ENCODE measurements around the gene LAMP2.

LAMP2 gene

GRCh38 chrX:120457766-120458180 lies 11.3 kb downstream of the LAMP2 start (continued):
- TF ChIP-seq ZNF660 (tag by site-specific recombination; IDR thresholded peaks at IDR 0.05) = peak; percentile 57; the same call in 1 of the 2 replicates
- TF ChIP-seq ZNF530 (tag by site-specific recombination; IDR thresholded peaks at IDR 0.05; ENCODE audit: low read depth) = peak; percentile 99
- TF ChIP-seq OSR2 (tag by site-specific recombination; IDR thresholded peaks at IDR 0.05) = peak; percentile 76
- no peak for TF ChIP-seq ZNF169 (tag by site-specific recombination; IDR thresholded peaks at IDR 0.05)
- 0 out of 2 replicates have a peak, but pooled peaks have one; percentile 25 for TF ChIP-seq FEZF1 (tag by site-specific recombination; IDR thresholded peaks at IDR 0.05)
- no peak for TF ChIP-seq ZNF639 (tag by site-specific recombination; IDR thresholded peaks at IDR 0.05)
- no peak for TF ChIP-seq MZF1 (tag by site-specific recombination; IDR thresholded peaks at IDR 0.05; ENCODE audit: borderline replicate concordance)
- no peak for TF ChIP-seq ZNF184 (tag by site-specific recombination; IDR thresholded peaks at IDR 0.05)
- TF ChIP-seq GLIS1 (tag by site-specific recombination; IDR thresholded peaks at IDR 0.05) = peak; percentile 27; the same call in 1 of the 2 replicates

- Histone ChIP-seq H3K4me3 (ENCODE audit: low read depth, low read length) (no peak overlapping the region), H3K9me3 (ENCODE audit: control insufficient read depth, insufficient read depth, low read depth, low read length) (no peaks in the 10 kb centered on the region), H3K27ac (ENCODE audit: extremely low read depth, low read depth, low read length) (no peak overlapping the region), H3K4me1 (ENCODE audit: control insufficient read depth, insufficient read depth, low read length) (peaks cover 16% of the 10 kb centered on the region), H3K36me3 (ENCODE audit: control insufficient read depth in 2 of 2, insufficient read depth in 1 of 2, low read length in 2 of 2) (peaks cover 0 to 12% of the 10 kb centered on the region in 2 experiments; a peak in 2 of 3 replicates)
- POLR2A ChIA-PET = no interaction called here
- CTCF ChIA-PET = interaction anchor here (0.9 to 1.4 kb wide), 2 partner anchors 29 to 76 kb away, joined by 3 to 5 read pairs; no protein-coding TSS in a partner anchor
- TF ChIP-seq ZNF639 (tag by site-specific recombination; IDR thresholded peaks at IDR 0.05) (0 out of 2 replicates have a peak, but pooled peaks have one; percentile 49), ZNF529 (tag by site-specific recombination; IDR thresholded peaks at IDR 0.05; ENCODE audit: insufficient replicate concordance) (no peak), ZNF843 (tag by site-specific recombination; IDR thresholded peaks at IDR 0.05) (peak; percentile 64; the same call in 1 of the 2 replicates), SP7 (tag by site-specific recombination; IDR thresholded peaks at IDR 0.05) (0 out of 2 replicates have a peak, but pooled peaks have one; percentile 51), ZBTB44 (tag by site-specific recombination; IDR thresholded peaks at IDR 0.05) (peak; percentile 50; the same call in 1 of the 2 replicates), ZNF18 (tag by site-specific recombination; IDR thresholded peaks at IDR 0.05) (no peak), ZNF140 (tag by site-specific recombination; IDR thresholded peaks at IDR 0.05) (no peak), TSHZ1 (tag by site-specific recombination; IDR thresholded peaks at IDR 0.05; ENCODE audit: borderline replicate concordance) (0 out of 2 replicates have a peak, but pooled peaks have one; percentile 12), FEZF1 (tag by site-specific recombination; IDR thresholded peaks at IDR 0.05) (peak; percentile 84), ZNF121 (tag by site-specific recombination; IDR thresholded peaks at IDR 0.05) (no peak), KLF10 (tag by site-specific recombination; IDR thresholded peaks at IDR 0.05) (peak; percentile 30; the same call in 1 of the 2 replicates), INSM2 (tag by site-specific recombination; IDR thresholded peaks at IDR 0.05) (0 out of 2 replicates have a peak, but pooled peaks have one; percentile 20), ZXDB (tag by site-specific recombination; IDR thresholded peaks at IDR 0.05) (0 out of 2 replicates have a peak, but pooled peaks have one; percentile 36), ZNF280D (tag by site-specific recombination; IDR thresholded peaks at IDR 0.05) (no peak), OSR2 (tag by site-specific recombination; IDR thresholded peaks at IDR 0.05) (peak; percentile 77)
Observed at GRCh38 chrX:120456973-120457372, 12.1 kb downstream of the LAMP2 start.
